ENCODE measurements around the gene SRRM3. TPM values are rescaled to one million over a fixed set of nuclear protein-coding genes. Genes with fewer than 3 reads are reported as not detected.
"Not testable (repeated sequence)": the region's sequence is repeated elsewhere in the genome, so short reads cannot be mapped to it uniquely, and the experiment has no call there.

The SRRM3 gene
- total RNA-seq, 1 experiment from 2014 or later, result 12.7 TPM

DNA sequence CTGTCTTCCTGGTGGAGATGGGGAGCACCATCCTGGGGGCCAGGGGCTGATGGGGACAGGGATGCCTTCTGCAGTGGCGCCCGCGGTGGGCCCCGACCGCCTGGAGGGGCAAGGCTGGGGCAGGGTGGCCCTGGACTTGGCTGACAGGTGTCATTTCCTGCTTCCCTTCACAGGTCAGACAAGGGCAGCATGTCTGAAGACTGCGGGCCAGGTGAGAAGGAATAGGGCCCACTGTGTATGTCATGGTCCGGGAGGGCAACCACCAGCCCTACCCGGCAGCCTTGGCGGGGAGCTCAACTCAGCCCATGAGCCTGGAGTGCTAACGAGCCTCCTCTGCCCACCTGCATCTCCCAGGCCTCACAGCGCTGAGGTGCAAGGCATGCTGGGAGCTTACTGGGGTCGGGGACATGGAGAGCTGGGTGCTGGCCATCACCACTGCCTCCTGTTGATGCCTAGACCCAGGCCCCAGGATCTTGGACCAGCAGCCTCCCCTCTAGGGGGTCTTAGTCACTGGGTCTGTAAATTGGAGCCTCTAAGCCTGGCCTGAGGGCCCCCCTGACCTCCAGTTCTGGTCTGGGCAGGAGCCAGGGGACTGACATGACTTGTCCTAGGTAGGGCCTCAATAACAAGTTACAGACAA is 28.0 kb upstream of the SRRM3 start (continued):
- TF ChIP-seq, protein P1, sequence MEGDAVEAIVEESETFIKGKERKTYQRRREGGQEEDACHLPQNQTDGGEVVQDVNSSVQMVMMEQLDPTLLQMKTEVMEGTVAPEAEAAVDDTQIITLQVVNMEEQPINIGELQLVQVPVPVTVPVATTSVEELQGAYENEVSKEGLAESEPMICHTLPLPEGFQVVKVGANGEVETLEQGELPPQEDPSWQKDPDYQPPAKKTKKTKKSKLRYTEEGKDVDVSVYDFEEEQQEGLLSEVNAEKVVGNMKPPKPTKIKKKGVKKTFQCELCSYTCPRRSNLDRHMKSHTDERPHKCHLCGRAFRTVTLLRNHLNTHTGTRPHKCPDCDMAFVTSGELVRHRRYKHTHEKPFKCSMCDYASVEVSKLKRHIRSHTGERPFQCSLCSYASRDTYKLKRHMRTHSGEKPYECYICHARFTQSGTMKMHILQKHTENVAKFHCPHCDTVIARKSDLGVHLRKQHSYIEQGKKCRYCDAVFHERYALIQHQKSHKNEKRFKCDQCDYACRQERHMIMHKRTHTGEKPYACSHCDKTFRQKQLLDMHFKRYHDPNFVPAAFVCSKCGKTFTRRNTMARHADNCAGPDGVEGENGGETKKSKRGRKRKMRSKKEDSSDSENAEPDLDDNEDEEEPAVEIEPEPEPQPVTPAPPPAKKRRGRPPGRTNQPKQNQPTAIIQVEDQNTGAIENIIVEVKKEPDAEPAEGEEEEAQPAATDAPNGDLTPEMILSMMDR (IDR thresholded peaks at IDR 0.05 in 2 of 3, conservative IDR thresholded peaks at IDR 0.05 in 1 of 3; ENCODE audit: borderline replicate concordance in 1 of 3, insufficient read depth in 1 of 3, low read depth in 2 of 3, low read length in 2 of 3), result no peak
- TF ChIP-seq EZH2phosphoT487 (IDR thresholded peaks at IDR 0.05; ENCODE audit: borderline replicate concordance) (no peak), POLR2AphosphoS5 (IDR thresholded peaks at IDR 0.05; ENCODE audit: low read depth, low read length) (no peak), SRF (IDR thresholded peaks at IDR 0.05; ENCODE audit: low read depth) (no peak)

DNA sequence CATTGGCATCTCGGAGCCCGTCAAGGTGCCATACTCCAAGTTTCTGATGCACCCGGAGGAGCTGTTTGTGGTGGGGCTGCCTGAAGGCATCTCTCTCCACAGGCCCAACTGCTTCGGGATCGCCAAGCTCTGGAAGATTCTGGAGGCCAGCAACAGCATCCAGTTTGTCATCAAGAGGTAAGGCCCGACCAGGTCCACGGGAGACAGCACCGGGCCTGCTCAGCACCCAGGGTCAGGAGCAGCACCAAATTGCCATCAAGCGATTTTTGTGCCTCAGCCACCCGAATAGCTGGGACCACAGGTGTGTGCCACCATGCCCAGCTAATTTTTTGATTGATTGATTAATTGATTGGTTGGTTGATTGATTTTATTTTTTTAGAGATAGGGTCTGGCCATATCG is 24.7 kb upstream of the SRRM3 start:
- H3K27ac ChIP-seq (ENCODE audit: low read depth, low read length); POLR2A ChIA-PET; ATAC-seq; H3K9me3 ChIP-seq (ENCODE audit: control insufficient read depth in 1 of 2, insufficient read depth in 1 of 2, low read depth in 1 of 2, low read length in 2 of 2); H3K36me3 ChIP-seq (ENCODE audit: control insufficient read depth in 1 of 2, insufficient read depth in 2 of 2, low read length in 2 of 2); H3K9ac ChIP-seq (ENCODE audit: low read length); H4K20me1 ChIP-seq (ENCODE audit: insufficient read depth); BruUV-seq (replicated peaks); H3K9me2 ChIP-seq (ENCODE audit: insufficient read depth); intact Hi-C loops (cut with micrococcal nuclease); H3K4me3 ChIP-seq (replicated peaks in 1 of 2; ENCODE audit: low read depth in 1 of 2, low read length in 2 of 2); H3K4me2 ChIP-seq (ENCODE audit: low read length); H3K79me2 ChIP-seq (ENCODE audit: insufficient read depth, low read length); DNase-seq (ENCODE audit: low read depth, low spot score); H2AFZ ChIP-seq (ENCODE audit: low read depth, low read length, poor library complexity, severe bottlenecking); H3K27me3 ChIP-seq (ENCODE audit: insufficient read depth, low read length): not testable (repeated sequence)
- CTCF ChIA-PET, result interaction anchor here (2.3 to 2.6 kb wide), 2 partner anchors 85 to 137 kb away, joined by 24 to 39 read pairs; no protein-coding TSS in a partner anchor
- H3K4me1 ChIP-seq (ENCODE audit: control insufficient read depth in 1 of 2, insufficient read depth in 2 of 2, low read length in 2 of 2), result peaks cover 3 to 13% of the 10 kb centered on the region in 2 experiments; a peak in 2 of 4 replicates
- RAD21 ChIA-PET (ENCODE audit: low non-redundant PET in 1 of 2, low total read pairs in 2 of 2, uncharacterized antibody in 2 of 2, unreplicated experiment in 2 of 2), result interaction anchor here in 1 of 2 experiments (1.9 kb wide), 1 partner anchor 137 kb away, joined by 14 read pairs; no protein-coding TSS in a partner anchor

Data from HCT116 (cell line).